CD8-positive, alpha-beta memory T cell (primary cell): Measurements from ENCODE around the gene NRL. TPM values are rescaled to one million over a fixed set of nuclear protein-coding genes. Genes with fewer than 3 reads are reported as not detected.

Experiments
- CTCF ChIA-PET: fragments of 350-600 bp; sonication (Branson Sonifier 250); formaldehyde crosslinking; loops from one replicate; lab custom pipeline; 2021; ENCODE audit warnings: antibody characterized with exemption; lab: Charles Lee
- POLR2A ChIA-PET: fragments of 350-600 bp; sonication (Branson Sonifier 250); formaldehyde crosslinking; loops from one replicate; lab custom pipeline; 2021; ENCODE audit warnings: antibody characterized with exemption; lab: Charles Lee
- DNase-seq, 5 donors: peaks; one replicate each; pipeline versions ENCODE4 v3.0.0 to v3.0.0-alpha.2; 2020 to 2022; ENCODE audit warnings: mixed read lengths in 1 of 5
- H3K27ac ChIP-seq: one replicate; pipeline ENCODE4 v1.7.0; 2013; ENCODE audit warnings: low read depth, mild to moderate bottlenecking, low read length, moderate library complexity
- H3K27me3 ChIP-seq: 2 replicates; pipeline ENCODE4 v1.7.0; 2013; ENCODE audit warnings: low read length, mild to moderate bottlenecking; ENCODE audit not compliant: insufficient read depth, poor library complexity, severe bottlenecking
- H3K36me3 ChIP-seq: 2 replicates; pipeline ENCODE4 v1.7.0; 2013; ENCODE audit warnings: mild to moderate bottlenecking, low read length, moderate library complexity; ENCODE audit not compliant: insufficient read depth
- H3K4me1 ChIP-seq: 2 replicates; pipeline ENCODE4 v1.7.0; 2013; ENCODE audit warnings: mild to moderate bottlenecking, low read length, moderate library complexity; ENCODE audit not compliant: insufficient read depth
- H3K4me3 ChIP-seq: 2 replicates; pipeline ENCODE4 v1.7.0; 2013; ENCODE audit warnings: mild to moderate bottlenecking, low read length
- H3K9me3 ChIP-seq: 2 replicates; pipeline ENCODE4 v1.7.0; 2013; ENCODE audit warnings: mild to moderate bottlenecking, low read length
- H3K27ac Mint-ChIP-seq, 8 donors: one replicate each; pipeline ENCODE4 v1.8.0; 2020 to 2021; ENCODE audit warnings: mixed read lengths in 8 of 8, mild to moderate bottlenecking in 6 of 8, inconsistent platforms in 3 of 8, moderate library complexity in 3 of 8
- H3K27me3 Mint-ChIP-seq, 2 donors: one replicate each; pipeline ENCODE4 v1.8.0; 2020 to 2021; ENCODE audit warnings: mixed read lengths in 2 of 2, mild to moderate bottlenecking in 1 of 2, moderate library complexity in 1 of 2
- H3K36me3 Mint-ChIP-seq, 3 donors: one replicate each; pipeline ENCODE4 v1.8.0; 2020 to 2021; ENCODE audit warnings: mixed read lengths in 3 of 3, inconsistent platforms in 1 of 3, mild to moderate bottlenecking in 1 of 3
- H3K4me1 Mint-ChIP-seq, 3 donors: one replicate each; pipeline ENCODE4 v1.8.0; 2020 to 2021; ENCODE audit warnings: mixed read lengths in 3 of 3, inconsistent platforms in 1 of 3, mild to moderate bottlenecking in 1 of 3
- H3K4me3 Mint-ChIP-seq, 7 donors: one replicate each; pipeline ENCODE4 v1.8.0; 2020 to 2021; ENCODE audit warnings: mixed read lengths in 7 of 7, mild to moderate bottlenecking in 6 of 7, moderate library complexity in 4 of 7, inconsistent platforms in 2 of 7
- H3K9me3 Mint-ChIP-seq, 5 donors: one replicate each; pipeline ENCODE4 v1.8.0; 2020 to 2022; ENCODE audit warnings: mixed read lengths in 5 of 5, mild to moderate bottlenecking in 3 of 5, moderate library complexity in 2 of 5, inconsistent platforms in 1 of 5
- polyA plus RNA-seq: library from polyadenylated mRNA; unstranded; fragments of 300-500 nt; fragmentation: Illumina TruSeq; gene quantifications from one replicate; pipeline ENCODE4 v1.2.3, GENCODE V29; 2021
- total RNA-seq, 2 experiments: library from RNA; stranded (reverse); gene quantifications; one replicate each; pipeline ENCODE4 v1.2.3, GENCODE V29; 2021

The NRL gene
- total and polyA plus RNA-seq, 3 experiments from 2014 or later, result 1.5 to 1.6 (median 1.5) TPM

DNA sequence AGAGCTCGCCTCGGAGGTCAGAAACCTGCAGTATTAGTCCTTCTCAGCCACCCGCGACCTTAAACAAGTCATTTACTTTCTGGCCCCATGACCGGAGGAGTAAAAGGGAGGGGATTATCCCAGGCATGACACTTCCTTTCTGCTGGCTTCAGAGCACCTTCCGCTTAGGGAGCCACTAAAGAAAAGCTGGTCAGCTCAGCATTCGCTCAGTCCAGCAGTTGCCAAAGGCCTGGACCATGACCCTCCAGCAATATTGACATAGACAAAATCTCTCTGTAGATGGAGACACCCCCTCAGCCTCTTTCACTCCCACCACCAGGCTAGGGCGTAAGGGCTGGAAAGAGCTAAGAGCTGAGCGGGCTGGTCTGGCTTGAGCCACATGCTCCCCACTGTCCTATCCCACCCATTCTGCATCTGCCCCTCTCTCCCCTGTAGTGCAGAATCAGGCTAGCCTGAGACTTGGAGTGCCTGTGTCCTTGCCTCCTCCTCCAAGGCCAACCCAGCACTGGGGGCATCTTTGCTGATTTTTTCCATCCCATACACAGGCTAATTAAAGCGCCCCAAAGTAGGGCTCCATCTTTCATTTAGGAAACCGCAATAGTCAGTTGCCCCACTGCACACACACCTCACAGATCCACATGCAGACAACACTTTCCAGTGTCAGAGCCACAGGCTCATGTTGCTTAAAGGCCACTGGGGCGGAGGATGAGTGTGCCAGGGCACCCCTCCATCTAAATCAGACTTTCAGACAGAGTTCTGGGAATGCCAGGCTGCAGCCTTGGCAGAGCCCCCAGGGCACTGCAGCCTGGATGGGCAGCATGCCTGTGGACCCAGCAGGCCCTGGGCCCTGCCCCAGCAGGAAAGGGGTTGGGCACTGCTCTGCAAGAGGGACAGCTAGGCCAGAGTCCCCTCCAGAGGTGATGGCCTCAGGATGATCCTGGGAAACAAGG lies 47.3 kb downstream of the NRL start:
- no peak for DNase-seq
- Mint-ChIP-seq H3K9me3 (no peaks in the 10 kb centered on the region), H3K4me3 (no peak overlapping the region), H3K4me1 (peaks cover 0 to 3% (median 3%) of the 10 kb centered on the region in 3 donors), H3K27me3 (peaks cover 8 to 18% of the 10 kb centered on the region in 2 donors), H3K27ac (no peak overlapping the region), H3K36me3 (no peaks in the 10 kb centered on the region)
- H3K27ac ChIP-seq, result no peak overlapping the region
- POLR2A ChIA-PET, result no interaction called here
- no peaks in the 10 kb centered on the region for H3K4me1 ChIP-seq
- CTCF ChIA-PET, result interaction anchor here (1.0 to 2.0 kb wide), 2 partner anchors 23 to 40 kb away, joined by 3 to 4 read pairs; no protein-coding TSS in a partner anchor
- no peak overlapping the region for H3K4me3 ChIP-seq
- no peaks in the 10 kb centered on the region for H3K27me3 ChIP-seq
- no peaks in the 10 kb centered on the region for H3K9me3 ChIP-seq
- H3K36me3 ChIP-seq, result no peaks in the 10 kb centered on the region

DNA sequence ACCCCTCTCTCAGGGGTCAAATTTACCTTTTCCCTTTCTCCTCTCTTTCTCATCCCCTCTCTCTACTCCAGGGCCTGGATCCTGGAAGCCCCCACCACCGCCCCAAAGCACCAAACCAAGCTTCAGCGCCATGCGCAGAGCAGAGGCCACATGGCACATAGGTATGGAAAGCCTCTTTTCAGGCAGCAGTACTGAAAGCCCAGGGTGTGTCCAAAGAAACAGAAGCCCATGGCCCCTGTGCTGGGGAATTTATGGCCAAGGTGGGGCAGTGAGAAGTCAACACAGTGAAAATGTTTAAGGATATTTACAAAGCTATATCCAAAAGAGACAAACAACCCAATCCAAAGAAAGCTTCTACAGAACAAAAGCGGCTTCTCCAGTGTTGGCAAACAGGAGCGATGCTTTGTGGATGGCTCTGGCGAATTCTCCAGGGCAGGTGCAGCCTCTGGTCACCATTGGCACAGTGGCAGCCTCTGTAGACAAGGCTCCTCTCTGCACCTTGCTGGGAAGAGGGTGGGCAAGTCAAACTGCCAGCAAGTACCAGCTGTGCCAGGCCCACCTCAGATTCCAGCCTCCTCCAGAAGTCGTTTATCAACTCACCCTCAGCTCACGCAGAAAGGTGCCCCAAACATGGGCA lies 48.1 kb downstream of the NRL start:
- Mint-ChIP-seq H3K4me3 (no peak overlapping the region), H3K9me3 (no peaks in the 10 kb centered on the region), H3K4me1 (peaks cover 0 to 3% (median 3%) of the 10 kb centered on the region in 3 donors), H3K27me3 (peaks cover 8 to 18% of the 10 kb centered on the region in 2 donors), H3K27ac (no peak overlapping the region), H3K36me3 (no peaks in the 10 kb centered on the region)
- ChIA-PET POLR2A (no interaction called here), CTCF (interaction anchor here (1.0 to 2.0 kb wide), 2 partner anchors 24 to 40 kb away, joined by 3 to 4 read pairs; no protein-coding TSS in a partner anchor)
- Histone ChIP-seq H3K36me3 (no peaks in the 10 kb centered on the region), H3K4me1 (no peaks in the 10 kb centered on the region), H3K9me3 (no peaks in the 10 kb centered on the region), H3K4me3 (no peak overlapping the region), H3K27ac (no peak overlapping the region), H3K27me3 (no peaks in the 10 kb centered on the region)
- no peak for DNase-seq

DNA sequence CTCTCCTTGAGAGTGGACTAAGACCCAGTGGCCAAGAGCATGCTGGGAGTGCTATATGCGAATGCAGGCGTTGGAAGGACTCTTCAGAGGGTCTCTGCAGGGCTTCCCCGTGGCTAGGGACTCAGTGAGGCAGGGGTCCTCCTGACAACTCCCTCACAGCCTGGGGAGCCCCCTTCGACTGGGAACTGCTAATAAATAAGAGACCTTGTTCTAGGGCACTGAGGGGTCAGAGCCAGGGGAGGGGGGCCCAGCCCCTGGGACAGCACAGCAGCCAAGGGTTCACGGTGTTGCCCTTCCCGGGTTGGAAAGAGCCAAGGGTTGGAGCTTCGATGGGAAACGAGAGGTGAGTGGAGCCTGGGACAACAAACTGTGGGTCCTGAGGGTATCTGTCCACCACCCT lies 49.3 kb downstream of the NRL start:
- ChIA-PET POLR2A (no interaction called here), CTCF (interaction anchor here (1.1 to 2.2 kb wide), 2 partner anchors 15 to 25 kb away, joined by 3 to 7 read pairs; no protein-coding TSS in a partner anchor)
- H3K9me3 ChIP-seq, result no peaks in the 10 kb centered on the region
- H3K27me3 ChIP-seq, result no peaks in the 10 kb centered on the region
- H3K36me3 ChIP-seq, result no peaks in the 10 kb centered on the region
- H3K36me3 Mint-ChIP-seq, result no peaks in the 10 kb centered on the region
- no peak overlapping the region for H3K4me3 Mint-ChIP-seq
- H3K27ac Mint-ChIP-seq, result no peak overlapping the region
- no peaks in the 10 kb centered on the region for H3K4me1 Mint-ChIP-seq
- no peak overlapping the region for H3K4me3 ChIP-seq
- DNase-seq, result no peak
- no peaks in the 10 kb centered on the region for H3K4me1 ChIP-seq
- peaks cover 6 to 10% of the 10 kb centered on the region in 2 donors for H3K27me3 Mint-ChIP-seq
- no peak overlapping the region for H3K27ac ChIP-seq
- no peaks in the 10 kb centered on the region for H3K9me3 Mint-ChIP-seq

DNA sequence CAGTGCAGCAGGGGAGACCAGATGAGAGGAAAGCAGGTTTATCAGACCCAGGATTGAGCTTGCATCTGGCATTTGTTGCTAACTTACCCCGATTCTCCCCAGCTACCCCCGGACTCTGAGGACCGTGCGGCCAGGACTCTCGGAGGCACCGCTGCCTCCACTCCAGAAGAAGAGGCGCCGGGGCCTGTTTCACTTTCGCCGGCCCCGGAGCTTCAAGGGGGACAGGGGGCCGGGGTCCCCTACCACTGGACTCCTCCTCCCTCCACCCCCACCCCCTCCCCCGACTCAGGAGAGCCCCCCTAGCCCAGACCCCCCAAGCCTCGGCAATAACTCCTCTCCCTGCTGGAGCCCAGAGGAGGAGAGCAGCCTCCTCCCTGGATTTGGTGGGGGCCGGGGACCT lies 49.9 kb downstream of the NRL start:
- no peaks in the 10 kb centered on the region for H3K27me3 ChIP-seq
- H3K27me3 Mint-ChIP-seq, result peaks cover 4 to 5% of the 10 kb centered on the region in 2 donors
- H3K4me3 ChIP-seq, result no peak overlapping the region
- no peak overlapping the region for H3K27ac ChIP-seq
- CTCF ChIA-PET, result interaction anchor here (1.0 to 2.2 kb wide), 3 partner anchors 16 to 43 kb away, joined by 3 to 7 read pairs (median 3); no protein-coding TSS in a partner anchor
- H3K36me3 Mint-ChIP-seq, result no peaks in the 10 kb centered on the region
- no peak overlapping the region for H3K4me3 Mint-ChIP-seq
- H3K27ac Mint-ChIP-seq, result no peak overlapping the region
- H3K4me1 ChIP-seq, result no peaks in the 10 kb centered on the region
- no peaks in the 10 kb centered on the region for H3K4me1 Mint-ChIP-seq
- H3K9me3 ChIP-seq, result no peaks in the 10 kb centered on the region
- no peak for DNase-seq
- POLR2A ChIA-PET, result no interaction called here
- no peaks in the 10 kb centered on the region for H3K36me3 ChIP-seq
- H3K9me3 Mint-ChIP-seq, result no peaks in the 10 kb centered on the region

DNA sequence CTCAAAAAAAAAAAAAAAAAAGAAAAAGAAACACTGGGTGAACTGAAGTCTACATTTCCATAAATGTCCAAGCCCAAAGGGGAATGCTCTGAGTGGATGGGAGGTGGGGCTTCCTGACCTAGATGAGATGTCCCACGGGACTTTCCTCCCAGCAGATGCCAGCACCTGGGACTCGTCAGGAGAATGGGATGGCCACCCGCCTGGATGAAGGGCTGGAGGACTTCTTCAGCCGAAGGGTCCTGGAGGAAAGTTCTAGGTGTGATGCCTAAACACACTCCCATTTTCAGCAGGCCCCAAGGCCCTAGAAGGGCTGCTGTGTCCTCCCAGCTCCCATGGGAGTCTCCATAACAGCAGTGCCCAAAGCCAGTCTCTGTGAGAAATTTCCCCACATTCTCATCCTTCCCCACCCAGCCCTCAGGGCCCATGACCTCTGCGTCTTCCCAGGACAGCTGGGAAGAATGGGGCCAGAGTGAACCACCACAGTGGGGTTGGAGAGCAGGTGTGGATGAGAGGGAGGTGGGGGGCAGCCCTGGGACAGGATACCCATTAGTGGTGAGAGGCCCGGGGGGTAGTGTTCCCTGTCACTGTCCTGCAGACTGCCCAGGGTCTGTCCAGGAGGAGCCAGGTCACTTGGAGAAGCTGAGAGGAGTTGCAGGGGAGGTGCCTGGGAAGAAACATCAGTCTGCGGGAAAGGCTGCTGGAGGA lies 50.5 kb downstream of the NRL start:
- Mint-ChIP-seq H3K4me1 (no peaks in the 10 kb centered on the region), H3K36me3 (no peaks in the 10 kb centered on the region), H3K4me3 (no peak overlapping the region), H3K9me3 (no peaks in the 10 kb centered on the region), H3K27ac (peak overlapping the region in 1 of 8 donors; percentile 29), H3K27me3 (peaks cover 0 to 5% of the 10 kb centered on the region in 2 donors)
- DNase-seq, result no peak
- no peaks in the 10 kb centered on the region for H3K4me1 ChIP-seq
- H3K4me3 ChIP-seq, result no peak overlapping the region
- H3K36me3 ChIP-seq, result no peaks in the 10 kb centered on the region
- ChIA-PET CTCF (interaction anchor here (1.0 to 2.2 kb wide), 2 partner anchors 26 to 44 kb away, joined by 3 to 7 read pairs; no protein-coding TSS in a partner anchor), POLR2A (no interaction called here)
- no peaks in the 10 kb centered on the region for H3K27me3 ChIP-seq
- no peaks in the 10 kb centered on the region for H3K9me3 ChIP-seq
- no peak overlapping the region for H3K27ac ChIP-seq

DNA sequence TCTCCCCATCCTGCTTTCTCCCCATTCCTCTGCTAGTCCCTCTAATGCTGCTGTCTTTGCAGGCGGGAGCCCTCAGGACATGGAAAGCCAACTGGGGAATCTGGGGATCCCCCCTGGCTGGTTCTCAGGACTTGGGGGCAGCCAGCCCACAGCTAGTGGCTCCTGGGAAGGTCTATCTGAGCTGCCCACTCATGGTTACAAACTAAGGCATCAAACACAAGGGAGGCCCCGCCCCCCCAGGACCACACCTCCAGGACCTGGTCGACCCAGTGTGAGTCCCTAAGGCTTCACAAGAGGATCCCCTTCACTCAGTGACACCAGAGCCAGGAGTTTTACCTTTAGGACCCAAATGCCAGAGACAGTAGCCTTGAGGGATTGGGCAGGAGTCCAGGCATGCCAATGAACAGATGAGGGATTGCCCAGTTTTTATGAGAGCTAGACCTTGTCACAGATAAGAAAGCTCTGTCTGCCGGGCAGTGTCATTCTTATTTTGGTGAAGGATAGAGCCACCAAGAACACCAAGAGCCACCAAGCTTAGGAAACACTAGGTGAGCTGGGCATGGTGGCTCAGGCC lies 51.4 kb downstream of the NRL start:
- Mint-ChIP-seq H3K27me3 (peaks cover 0 to 5% of the 10 kb centered on the region in 2 donors), H3K9me3 (no peaks in the 10 kb centered on the region), H3K27ac (no peak overlapping the region), H3K4me3 (no peak overlapping the region), H3K4me1 (peaks cover 0 to 1% (median 0%) of the 10 kb centered on the region in 3 donors), H3K36me3 (no peaks in the 10 kb centered on the region)
- Histone ChIP-seq H3K4me3 (no peak overlapping the region), H3K9me3 (no peaks in the 10 kb centered on the region), H3K4me1 (no peaks in the 10 kb centered on the region), H3K27me3 (no peaks in the 10 kb centered on the region), H3K27ac (no peak overlapping the region), H3K36me3 (no peaks in the 10 kb centered on the region)
- CTCF ChIA-PET, result interaction anchor here (0.7 to 2.2 kb wide), 2 partner anchors 25 to 27 kb away, joined by 3 to 7 read pairs; no protein-coding TSS in a partner anchor
- POLR2A ChIA-PET, result no interaction called here
- DNase-seq, result no peak

DNA sequence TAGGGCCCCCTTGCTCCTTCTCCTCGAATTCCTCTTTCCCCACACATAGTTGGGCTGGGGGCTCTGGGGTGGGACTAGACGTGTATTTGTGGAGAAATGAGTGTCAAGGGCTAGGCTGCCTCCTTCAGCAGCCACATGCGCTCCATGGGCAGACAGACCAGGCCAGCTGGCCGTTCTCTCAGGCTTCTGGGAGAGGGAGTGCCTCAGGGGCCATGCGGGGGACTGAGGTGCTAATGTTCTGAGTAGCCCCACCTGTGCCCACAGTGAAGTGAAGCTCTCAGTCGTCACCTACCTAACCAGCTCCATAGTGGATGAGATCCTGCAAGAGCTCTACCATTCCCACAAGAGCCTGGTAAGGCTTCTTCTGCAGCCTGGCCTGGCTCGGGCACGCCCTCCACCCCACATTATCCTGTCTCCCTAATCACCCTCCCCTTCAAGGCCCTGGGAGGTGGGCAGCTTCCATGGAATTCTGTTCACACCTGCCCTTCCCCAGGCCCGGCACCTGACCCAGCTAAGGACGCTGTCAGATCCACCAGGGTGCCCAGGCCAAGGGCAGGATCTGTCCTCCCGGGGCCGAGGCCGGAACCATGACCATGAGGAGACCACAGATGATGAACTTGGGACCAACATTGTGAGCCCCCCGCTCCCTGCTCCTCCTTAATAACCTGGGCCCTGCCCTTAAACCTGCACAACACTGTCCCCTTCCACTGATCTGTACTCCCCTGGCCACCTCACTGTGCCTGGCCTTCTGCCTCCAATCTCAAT lies 52.4 kb downstream of the NRL start:
- peaks cover 0 to 5% of the 10 kb centered on the region in 2 donors for H3K27me3 Mint-ChIP-seq
- Histone ChIP-seq H3K9me3 (no peaks in the 10 kb centered on the region), H3K27me3 (no peaks in the 10 kb centered on the region), H3K27ac (no peak overlapping the region), H3K4me1 (no peaks in the 10 kb centered on the region), H3K36me3 (no peaks in the 10 kb centered on the region), H3K4me3 (no peak overlapping the region)
- H3K4me3 Mint-ChIP-seq, result no peak overlapping the region
- peak overlapping the region in 1 of 8 donors; percentile 29 for H3K27ac Mint-ChIP-seq
- no peaks in the 10 kb centered on the region for H3K36me3 Mint-ChIP-seq
- H3K4me1 Mint-ChIP-seq, result peaks cover 0 to 4% (median 0%) of the 10 kb centered on the region in 3 donors
- ChIA-PET POLR2A (no interaction called here), CTCF (interaction anchor here (2.5 kb wide), 1 partner anchor 46 kb away, joined by 14 read pairs; no protein-coding TSS in a partner anchor)
- no peak for DNase-seq
- no peaks in the 10 kb centered on the region for H3K9me3 Mint-ChIP-seq
